ENCODE measurements around the gene ZNF23. TPM values are rescaled to one million over a fixed set of nuclear protein-coding genes. Genes with fewer than 3 reads are reported as not detected.

ZNF23 gene
- total RNA-seq, 2 experiments from 2014 or later: 7.1 to 7.6 TPM

Other genes with a start within 250 kb of the ZNF23 start
- not detected for gene HYDIN, start 231.5 kb downstream of the ZNF23 start, total RNA-seq
- 10 to 100 TPM; 16.1 to 20.8 TPM for gene CMTR2, start 172.8 kb downstream of the ZNF23 start, total RNA-seq
- not detected for gene CALB2, start 103.5 kb downstream of the ZNF23 start, total RNA-seq
- not detected for gene TLE7, start 20.2 kb downstream of the ZNF23 start, total RNA-seq
- 1 to 10 TPM; 1.8 to 2.9 TPM for gene ZNF19, start 27.1 kb upstream of the ZNF23 start, total RNA-seq
- not detected for gene CHST4, start 64.2 kb upstream of the ZNF23 start, total RNA-seq
- not detected for gene TAT, start 114.8 kb upstream of the ZNF23 start, total RNA-seq
- not detected for gene MARVELD3, start 163.9 kb upstream of the ZNF23 start, total RNA-seq